Kidney epithelial cell (primary cell): ENCODE measurements around the gene HS3ST3A1. TPM values are rescaled to one million over a fixed set of nuclear protein-coding genes. Genes with fewer than 3 reads are reported as not detected.
A peak's percentile ranks its signal among the peaks of the same experiment; 100 is the strongest.

Experiments used
- DNase-seq: peaks from one replicate; pipeline ENCODE4 v3.0.0-alpha.2; 2010; ENCODE audit warnings: low read depth
- H3K27me3 ChIP-seq: 2 replicates; pipeline ENCODE4 v1.6.0; 2011; ENCODE audit warnings: low read length; ENCODE audit not compliant: control insufficient read depth, insufficient read depth
- H3K36me3 ChIP-seq: 2 replicates; pipeline ENCODE4 v1.5.1; 2011; ENCODE audit warnings: low read length; ENCODE audit not compliant: control insufficient read depth, insufficient read depth
- H3K4me3 ChIP-seq: 2 replicates; pipeline ENCODE4 v1.5.1; 2011; ENCODE audit warnings: low read depth, mild to moderate bottlenecking, control low read depth, low read length
- total RNA-seq: library from RNA; depleted of rRNA; stranded (reverse); fragments of >200 nt; gene quantifications from 2 replicates; pipeline ENCODE4 v1.2.3, GENCODE V29; 2015
- TF ChIP-seq, protein P1 (sequence below): IDR thresholded peaks from 2 replicates; pipeline ENCODE4 v1.5.1; 2011; ENCODE audit warnings: mild to moderate bottlenecking, moderate library complexity, low read length, control low read depth, inconsistent platforms; ENCODE audit not compliant: insufficient read depth, poor library complexity, severe bottlenecking

HS3ST3A1 gene
- total RNA-seq, 1 donor from 2014 or later, result 38.4 TPM

DNA sequence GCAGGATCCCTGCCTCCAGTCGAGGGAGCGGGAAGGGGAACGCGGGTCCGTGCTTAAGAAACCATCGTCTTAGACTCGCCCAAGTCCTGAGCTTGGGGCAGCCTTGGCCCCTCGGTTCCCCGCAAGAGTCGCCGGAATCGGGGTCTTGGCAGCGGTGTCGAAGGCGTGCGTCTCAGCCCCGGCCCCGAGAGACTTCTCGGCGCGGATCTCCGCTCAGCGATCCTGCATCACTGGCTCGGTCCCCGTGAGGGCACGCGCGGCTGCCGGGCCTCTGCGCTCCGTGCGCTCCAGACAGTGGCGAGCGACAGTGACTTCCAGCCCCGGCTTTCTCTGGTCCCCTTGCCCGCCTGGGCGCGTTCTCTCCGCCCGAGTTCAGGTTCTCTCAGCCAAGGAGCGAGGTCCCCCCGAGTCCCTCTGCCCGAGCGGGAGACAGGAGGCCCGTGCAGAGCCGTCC is 380 bp downstream of the HS3ST3A1 start:
- H3K4me3 ChIP-seq, result peak overlapping the region; percentile 56
- DNase-seq, result no peak
- TF ChIP-seq, protein P1, sequence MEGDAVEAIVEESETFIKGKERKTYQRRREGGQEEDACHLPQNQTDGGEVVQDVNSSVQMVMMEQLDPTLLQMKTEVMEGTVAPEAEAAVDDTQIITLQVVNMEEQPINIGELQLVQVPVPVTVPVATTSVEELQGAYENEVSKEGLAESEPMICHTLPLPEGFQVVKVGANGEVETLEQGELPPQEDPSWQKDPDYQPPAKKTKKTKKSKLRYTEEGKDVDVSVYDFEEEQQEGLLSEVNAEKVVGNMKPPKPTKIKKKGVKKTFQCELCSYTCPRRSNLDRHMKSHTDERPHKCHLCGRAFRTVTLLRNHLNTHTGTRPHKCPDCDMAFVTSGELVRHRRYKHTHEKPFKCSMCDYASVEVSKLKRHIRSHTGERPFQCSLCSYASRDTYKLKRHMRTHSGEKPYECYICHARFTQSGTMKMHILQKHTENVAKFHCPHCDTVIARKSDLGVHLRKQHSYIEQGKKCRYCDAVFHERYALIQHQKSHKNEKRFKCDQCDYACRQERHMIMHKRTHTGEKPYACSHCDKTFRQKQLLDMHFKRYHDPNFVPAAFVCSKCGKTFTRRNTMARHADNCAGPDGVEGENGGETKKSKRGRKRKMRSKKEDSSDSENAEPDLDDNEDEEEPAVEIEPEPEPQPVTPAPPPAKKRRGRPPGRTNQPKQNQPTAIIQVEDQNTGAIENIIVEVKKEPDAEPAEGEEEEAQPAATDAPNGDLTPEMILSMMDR, result no peak

DNA sequence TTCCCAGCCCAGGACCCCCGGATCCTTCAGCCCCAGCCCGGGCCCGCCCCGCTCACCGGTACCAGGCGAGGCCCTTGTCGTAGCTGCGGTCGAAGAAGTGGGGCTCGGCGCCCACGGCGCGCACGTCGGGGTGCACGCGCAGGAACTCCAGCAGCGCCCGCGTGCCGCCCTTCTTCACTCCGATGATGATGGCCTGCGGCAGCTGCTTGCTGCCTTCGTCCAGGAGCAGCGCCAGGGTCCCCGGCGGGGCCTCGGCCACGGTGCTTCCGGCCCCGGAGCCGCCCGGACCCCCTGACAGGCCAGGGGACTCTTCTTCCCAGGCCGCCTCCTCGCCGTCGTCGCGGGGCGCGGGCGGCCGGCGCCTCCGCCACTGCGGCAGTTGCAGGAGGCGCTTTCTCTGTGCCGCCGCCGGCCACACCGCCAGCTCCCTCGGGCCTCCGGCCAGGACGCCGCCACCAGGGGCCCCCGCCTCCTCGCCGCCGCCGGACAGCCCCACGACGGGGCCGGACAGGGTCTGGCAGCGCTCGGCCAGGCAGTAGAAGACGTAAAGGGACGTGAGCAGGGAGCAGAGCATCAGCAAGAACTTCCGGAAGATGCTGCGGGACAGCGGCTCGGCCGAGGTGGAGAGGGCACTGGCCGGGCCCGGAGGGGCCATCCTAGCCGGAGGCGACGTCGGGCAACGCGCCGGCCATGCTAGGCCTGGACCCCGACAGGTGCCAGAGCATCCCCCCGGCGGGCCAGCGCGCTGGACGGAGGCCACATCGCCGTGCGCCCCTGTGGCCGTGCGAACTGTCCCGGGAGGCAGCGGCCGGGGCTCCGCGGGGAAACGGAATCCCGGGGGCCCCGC is 1.0 kb downstream of the HS3ST3A1 start:
- TF ChIP-seq, protein P1, result no peak
- no peak for DNase-seq
- no peaks in the 10 kb centered on the region for H3K27me3 ChIP-seq

More for the DNA sequence above, 380 bp downstream of the HS3ST3A1 start:
- Histone ChIP-seq H3K36me3 (no peaks in the 10 kb centered on the region), H3K27me3 (no peaks in the 10 kb centered on the region)

DNA sequence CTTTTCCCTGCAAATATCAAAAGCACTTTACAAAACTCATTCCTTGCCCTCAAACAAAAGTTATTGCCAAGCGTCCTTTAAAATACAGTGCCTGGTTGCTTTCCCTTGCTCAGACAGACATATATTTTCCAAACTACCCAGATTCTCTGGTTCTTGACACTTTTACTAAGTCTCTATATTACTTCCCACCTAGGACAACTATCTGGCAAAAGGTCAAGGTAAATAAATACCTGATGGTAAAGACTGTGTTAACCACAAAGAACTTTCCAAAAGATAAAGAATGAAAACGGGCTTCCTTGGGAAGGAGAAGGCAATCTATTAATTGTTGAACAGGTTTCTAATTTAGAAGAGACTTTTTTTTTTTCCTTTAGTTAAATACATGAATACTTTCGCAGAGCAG is 1.9 kb downstream of the HS3ST3A1 start:
- no peak for DNase-seq
- TF ChIP-seq, protein P1, result no peak
- Histone ChIP-seq H3K36me3 (no peaks in the 10 kb centered on the region), H3K27me3 (no peaks in the 10 kb centered on the region), H3K4me3 (peak overlapping the region; percentile 56)

More for the DNA sequence above, 1.0 kb downstream of the HS3ST3A1 start:
- Histone ChIP-seq H3K36me3 (no peaks in the 10 kb centered on the region), H3K4me3 (peak overlapping the region; percentile 56)

DNA sequence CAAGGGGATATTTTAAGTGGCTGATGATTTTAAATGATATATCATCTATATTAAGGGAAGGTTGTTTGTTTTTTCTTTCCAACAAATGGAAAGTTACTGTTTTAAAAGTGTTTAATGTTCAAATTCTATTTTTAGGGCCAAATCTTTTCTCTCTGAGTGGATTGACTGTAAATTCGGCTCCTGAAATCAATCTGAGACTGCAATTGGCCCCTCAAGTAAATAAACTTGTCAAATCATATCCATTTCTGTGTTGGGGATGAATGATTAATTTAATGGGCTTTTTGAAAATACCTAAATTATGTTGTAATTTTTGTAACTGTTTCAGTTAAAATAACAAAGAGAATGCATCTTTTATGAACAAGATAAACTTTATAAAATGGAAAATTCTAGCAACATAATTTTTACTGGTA is 2.6 kb downstream of the HS3ST3A1 start:
- Histone ChIP-seq H3K36me3 (no peaks in the 10 kb centered on the region), H3K4me3 (peak overlapping the region; percentile 56), H3K27me3 (no peaks in the 10 kb centered on the region)
- TF ChIP-seq, protein P1, result no peak
- no peak for DNase-seq

DNA sequence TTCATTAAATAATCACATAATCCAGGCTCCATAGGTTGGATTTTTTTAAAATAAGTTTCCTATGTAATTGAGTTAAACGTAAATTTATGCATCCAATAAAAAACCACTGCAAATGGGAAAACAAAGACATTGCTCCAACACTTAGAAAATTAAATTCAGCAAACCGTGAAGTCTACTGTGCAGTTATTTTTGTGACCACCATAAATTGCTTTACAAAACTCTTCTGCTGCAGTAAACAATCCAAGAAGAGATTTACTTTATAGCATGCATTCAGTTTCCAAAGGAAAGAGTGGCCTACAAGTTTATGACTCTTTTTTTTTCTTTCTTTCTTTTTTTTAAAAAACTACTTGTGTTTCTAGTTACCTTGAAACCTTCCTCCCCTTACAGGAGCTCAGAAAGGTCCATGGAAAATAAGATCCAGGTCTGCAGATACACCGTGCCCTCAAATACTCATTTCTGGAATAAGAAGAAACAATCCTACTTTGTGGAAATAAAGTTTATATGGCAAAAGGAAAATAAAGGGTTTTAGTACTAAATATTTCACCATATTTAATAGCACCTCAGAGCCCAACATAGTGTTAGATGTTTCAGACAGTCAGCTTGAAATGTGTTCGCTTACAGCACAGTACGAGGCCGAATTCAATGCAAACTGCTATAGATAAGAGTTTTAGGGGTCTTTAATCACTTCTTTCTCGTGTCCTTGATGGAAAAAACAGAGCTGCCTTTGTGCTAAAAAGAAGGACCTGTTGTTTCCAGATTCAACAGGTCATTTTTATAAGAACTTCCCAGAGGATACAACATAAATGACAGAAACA is 3.2 kb downstream of the HS3ST3A1 start:
- no peak for DNase-seq
- H3K4me3 ChIP-seq, result peak overlapping the region; percentile 56

More for the DNA sequence above, 3.2 kb downstream of the HS3ST3A1 start:
- TF ChIP-seq, protein P1, result no peak
- Histone ChIP-seq H3K36me3 (no peaks in the 10 kb centered on the region), H3K27me3 (no peaks in the 10 kb centered on the region)
